Measurements from ENCODE around the gene TBCD.

The TBCD gene

DNA sequence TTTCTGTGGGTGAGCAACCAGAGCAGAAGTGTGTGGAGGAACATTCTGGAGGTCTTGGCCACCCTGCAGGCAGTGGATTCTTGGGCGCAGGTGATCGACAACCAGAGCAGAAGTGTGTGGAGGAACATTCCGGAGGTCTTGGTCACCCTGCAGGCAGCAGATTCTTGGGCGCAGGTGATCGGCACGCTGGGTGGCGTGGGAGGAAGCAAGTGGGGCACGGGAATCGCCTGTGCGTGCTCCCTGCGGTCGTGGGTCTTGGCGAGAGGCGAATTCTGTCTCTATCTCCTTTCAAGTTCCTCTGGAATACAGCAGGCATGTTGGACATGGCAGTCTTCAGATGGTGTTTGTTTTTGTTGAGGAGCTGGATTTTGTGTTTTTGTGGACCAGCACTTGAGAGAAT, 118.7 kb downstream of the TBCD start:
- Histone ChIP-seq H3K27ac (no peak overlapping the region), H3K4me3 (no peak overlapping the region)
- TF ChIP-seq CTCF (IDR thresholded peaks at IDR 0.05), result no peak
- DNase-seq (ENCODE audit: low spot score), result no peak

- TF ChIP-seq CTCF (IDR thresholded peaks at IDR 0.05), result no peak
- DNase-seq (ENCODE audit: low spot score), result no peak
- peak overlapping the region in 1 of 2 donors; percentile 49 for H3K27ac ChIP-seq
- H3K4me3 ChIP-seq, result no peak overlapping the region
These were observed 119.4 kb downstream of the TBCD start for GRCh38 chr17:82871056-82871775.

DNA sequence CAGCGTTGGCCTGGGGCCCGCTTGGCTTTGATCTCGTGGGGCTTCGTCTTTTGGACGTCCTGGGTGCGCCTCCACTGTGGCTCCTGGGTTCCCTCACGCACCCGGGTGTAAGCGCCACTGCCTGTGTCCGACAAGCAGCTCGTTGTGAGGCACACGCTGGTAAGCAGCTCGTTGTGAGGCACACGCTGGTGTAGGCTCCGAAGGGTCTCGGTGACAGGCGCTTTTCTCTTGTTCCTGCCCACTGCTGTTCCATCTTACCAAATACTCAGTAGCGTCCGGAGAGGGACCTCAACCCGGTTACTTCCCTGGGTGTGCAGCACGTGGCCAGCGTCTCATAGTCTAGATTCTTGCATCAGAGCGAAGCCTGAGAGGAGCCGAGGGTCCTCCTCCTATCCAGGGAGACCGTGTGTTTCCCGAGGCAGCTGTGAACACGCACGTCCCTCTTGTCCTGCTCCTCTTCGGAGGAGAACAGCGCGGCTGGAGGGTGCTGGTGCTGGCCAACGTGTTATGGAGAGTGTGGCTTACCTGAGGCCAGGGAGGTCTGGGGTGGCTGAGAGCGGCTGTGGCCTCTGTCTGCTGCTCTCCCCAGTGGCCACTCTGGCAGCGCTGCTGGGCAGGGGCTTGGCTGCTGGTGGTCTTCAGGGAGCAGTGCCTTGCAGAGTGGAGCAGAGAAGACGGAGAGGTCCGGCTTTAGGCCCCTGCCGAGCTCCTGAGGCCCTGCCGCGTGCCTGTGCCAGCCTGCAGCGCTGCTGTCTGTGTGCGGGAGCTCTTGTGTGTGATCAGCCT, 120.1 kb downstream of the TBCD start:
- Histone ChIP-seq H3K27ac (peak overlapping the region in 1 of 2 donors; percentile 49), H3K4me3 (no peak overlapping the region)
- no peak for TF ChIP-seq CTCF (IDR thresholded peaks at IDR 0.05)
- no peak for DNase-seq (ENCODE audit: low spot score)

GRCh38 chr17:82872591-82873520, 121.0 kb downstream of the TBCD start:
- Histone ChIP-seq H3K4me3 (no peak overlapping the region), H3K27ac (no peak overlapping the region)
- no peak for DNase-seq (ENCODE audit: low spot score)
- no peak for TF ChIP-seq CTCF (IDR thresholded peaks at IDR 0.05)

GRCh38 chr17:82873521-82873920, 121.7 kb downstream of the TBCD start:
- no peak for TF ChIP-seq CTCF (IDR thresholded peaks at IDR 0.05)
- H3K27ac ChIP-seq, result no peak overlapping the region
- H3K4me3 ChIP-seq, result no peak overlapping the region
- no peak for DNase-seq (ENCODE audit: low spot score)

DNA sequence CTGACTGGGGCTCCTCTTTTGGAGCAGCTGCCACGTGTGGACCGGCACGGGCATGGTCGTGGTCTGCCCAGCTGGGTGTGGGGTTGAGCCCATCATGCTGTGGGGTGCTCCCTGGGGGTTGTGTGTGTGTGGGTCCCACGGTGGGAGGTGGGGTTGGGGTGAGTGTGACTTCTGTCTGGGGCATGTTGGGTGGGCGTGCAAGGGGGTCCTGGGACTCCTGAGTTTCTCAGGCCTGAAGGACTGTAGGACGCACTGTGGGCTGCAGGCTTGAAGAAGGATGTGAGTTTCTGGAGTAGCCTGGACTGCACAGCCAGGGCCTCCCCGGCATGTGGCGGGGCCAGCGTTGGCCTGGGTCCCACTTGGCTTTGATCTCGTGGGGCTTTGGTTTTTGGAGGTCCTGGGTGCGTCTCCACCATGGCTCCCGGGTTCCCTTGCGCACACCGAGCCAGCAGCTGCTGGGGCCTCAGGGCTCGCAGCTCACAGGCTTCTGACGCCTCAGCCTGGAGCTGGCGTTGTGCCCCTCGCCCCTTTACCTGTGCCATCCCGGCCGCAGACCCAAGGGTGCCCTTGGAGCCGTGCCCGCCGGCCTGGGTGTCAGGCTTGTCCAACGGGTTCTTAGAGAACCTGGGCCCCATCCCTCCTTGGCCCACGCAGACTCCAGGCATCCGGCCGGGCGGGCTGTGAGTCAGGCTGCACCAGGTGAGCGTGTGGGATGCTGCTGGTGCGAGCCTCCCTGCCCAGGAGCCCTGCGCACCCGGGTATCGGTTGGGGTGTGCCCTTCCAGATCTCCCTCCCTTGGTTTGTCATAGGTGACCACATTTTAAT, 122.4 kb downstream of the TBCD start:
- DNase-seq (ENCODE audit: low spot score), result no peak
- H3K27ac ChIP-seq, result no peak overlapping the region
- TF ChIP-seq CTCF (IDR thresholded peaks at IDR 0.05), result no peak
- no peak overlapping the region for H3K4me3 ChIP-seq
